MCF 10A (cell line): ENCODE measurements around the gene ERGIC3. TPM values are rescaled to one million over a fixed set of nuclear protein-coding genes. Genes with fewer than 3 reads are reported as not detected.

Source experiments
- BruUV-seq: library from RNA; stranded (reverse); fragments of 400-500 nt; replicated peaks from 2 replicates; lab custom pipeline; 2021; lab: Mats Ljungman, UMichigan
- CTCF ChIA-PET: fragments of 300-600 bp; sonication (Branson Sonifier 250); formaldehyde crosslinking; extraction: SDS; loops from one replicate; lab custom pipeline; 2021; ENCODE audit warnings: antibody characterized with exemption, inconsistent platforms; lab: Yijun Ruan, JAX
- POLR2A ChIA-PET: fragments of 300-600, 350-650 bp; sonication (Branson Sonifier 250); formaldehyde crosslinking; extraction: SDS; loops from one replicate; lab custom pipeline; 2020; ENCODE audit warnings: antibody characterized with exemption, inconsistent platforms; lab: Yijun Ruan, JAX
- DNase-seq: peaks from one replicate; pipeline ENCODE4 v3.0.0-alpha.2; 2018; ENCODE audit not compliant: unreplicated experiment
- H3K27ac Mint-ChIP-seq: one replicate; pipeline ENCODE4 v1.8.0; 2022; ENCODE audit warnings: mild to moderate bottlenecking, low read depth, mixed read lengths; ENCODE audit not compliant: unreplicated experiment
- H3K27me3 Mint-ChIP-seq: one replicate; pipeline ENCODE4 v1.8.0; 2022; ENCODE audit warnings: mixed read lengths; ENCODE audit not compliant: insufficient read depth, unreplicated experiment
- H3K36me3 Mint-ChIP-seq: one replicate; pipeline ENCODE4 v1.8.0; 2022; ENCODE audit warnings: mild to moderate bottlenecking, moderate library complexity, mixed read lengths; ENCODE audit not compliant: insufficient read depth, unreplicated experiment
- H3K4me1 Mint-ChIP-seq: one replicate; pipeline ENCODE4 v1.8.0; 2022; ENCODE audit warnings: mixed read lengths; ENCODE audit not compliant: insufficient read depth, unreplicated experiment
- H3K4me3 Mint-ChIP-seq: one replicate; pipeline ENCODE4 v1.8.0; 2022; ENCODE audit warnings: mild to moderate bottlenecking, moderate library complexity, mixed read lengths; ENCODE audit not compliant: unreplicated experiment
- H3K9me3 Mint-ChIP-seq: one replicate; pipeline ENCODE4 v1.8.0; 2022; ENCODE audit warnings: mixed read lengths; ENCODE audit not compliant: unreplicated experiment
- CTCF ChIP-seq: fragments of 200-600 bp; IDR thresholded peaks from one replicate; pipeline ENCODE4 v1.8.0; 2022; ENCODE audit warnings: antibody characterized with exemption, mild to moderate bottlenecking; ENCODE audit not compliant: unreplicated experiment
- intact Hi-C: fragments of 100-400 bp; cut with micrococcal nuclease; formaldehyde crosslinking; loops from 2 replicates; pipeline ENCODE4 v1.14.1; 2022
- total RNA-seq: library from RNA; stranded (reverse); gene quantifications from 2 replicates; pipeline ENCODE4 v1.2.3, GENCODE V29; 2022

ERGIC3 gene
- total RNA-seq, 1 experiment from 2014 or later, result 222 TPM

GRCh38 chr20:35571555-35571954 is 29.7 kb downstream of the ERGIC3 start:
- no peaks in the 10 kb centered on the region for H3K4me1 Mint-ChIP-seq
- CTCF ChIA-PET, result interaction anchor here (0.6 to 1.7 kb wide), 3 partner anchors 23 to 34 kb away, joined by 4 read pairs; no protein-coding TSS in a partner anchor
- peaks cover 11% of the 10 kb centered on the region for H3K27me3 Mint-ChIP-seq
- TF ChIP-seq CTCF, result no peak
- no peaks in the 10 kb centered on the region for H3K36me3 Mint-ChIP-seq
- H3K4me3 Mint-ChIP-seq, result no peak overlapping the region
- BruUV-seq, result no TSS peak
- POLR2A ChIA-PET, result no interaction called here
- DNase-seq, result no peak
- H3K9me3 Mint-ChIP-seq, result peaks cover 8% of the 10 kb centered on the region
- intact Hi-C loops, result no loop called here
- no peak overlapping the region for H3K27ac Mint-ChIP-seq

- DNase-seq, result no peak
- Mint-ChIP-seq H3K4me3 (no peak overlapping the region), H3K4me1 (no peaks in the 10 kb centered on the region), H3K36me3 (no peaks in the 10 kb centered on the region), H3K9me3 (peaks cover 8% of the 10 kb centered on the region), H3K27me3 (no peaks in the 10 kb centered on the region), H3K27ac (no peak overlapping the region)
- intact Hi-C loops, result no loop called here
- no peak for TF ChIP-seq CTCF
- CTCF ChIA-PET, result interaction anchor here (0.5 to 0.6 kb wide), 2 partner anchors 274 to 417 kb away, joined by 3 read pairs; no protein-coding TSS in a partner anchor
- POLR2A ChIA-PET, result no interaction called here
- no TSS peak for BruUV-seq
Observed at GRCh38 chr20:35572838-35573237, 31.0 kb downstream of the ERGIC3 start.

GRCh38 chr20:35575958-35576357 is 34.1 kb downstream of the ERGIC3 start:
- Mint-ChIP-seq H3K36me3 (no peaks in the 10 kb centered on the region), H3K27me3 (no peaks in the 10 kb centered on the region), H3K4me3 (no peak overlapping the region), H3K4me1 (no peaks in the 10 kb centered on the region), H3K9me3 (peaks cover 8% of the 10 kb centered on the region), H3K27ac (no peak overlapping the region)
- peak; percentile 25 for DNase-seq
- ChIA-PET CTCF (interaction anchor here (0.7 kb wide), 1 partner anchor 804 kb away, joined by 3 read pairs; no protein-coding TSS in a partner anchor), POLR2A (no interaction called here)
- TF ChIP-seq CTCF, result no peak
- intact Hi-C loops, result no loop called here
- no TSS peak for BruUV-seq

GRCh38 chr20:35576816-35577215 is 34.9 kb downstream of the ERGIC3 start:
- Mint-ChIP-seq H3K27me3 (no peaks in the 10 kb centered on the region), H3K27ac (no peak overlapping the region), H3K36me3 (no peaks in the 10 kb centered on the region), H3K4me1 (no peaks in the 10 kb centered on the region), H3K4me3 (no peak overlapping the region), H3K9me3 (peaks cover 8% of the 10 kb centered on the region)
- no peak for DNase-seq
- ChIA-PET CTCF (interaction anchor here (0.7 kb wide), 1 partner anchor 482 kb away, joined by 3 read pairs; no protein-coding TSS in a partner anchor), POLR2A (interaction anchor here (0.6 to 0.7 kb wide), 2 partner anchors 8 to 270 kb away, joined by 3 read pairs; no protein-coding TSS in a partner anchor)
- intact Hi-C loops, result no loop called here
- BruUV-seq, result no TSS peak
- TF ChIP-seq CTCF, result no peak
